AG04450 (cell line): ENCODE data around the gene BEND2. TPM values are rescaled to one million over a fixed set of nuclear protein-coding genes. Genes with fewer than 3 reads are reported as not detected.

Source experiments
- CTCF ChIA-PET: fragments of 300-600, 350-600 bp; formaldehyde crosslinking; extraction: SDS; loops from one replicate; lab custom pipeline; 2022; ENCODE audit warnings: antibody characterized with exemption, inconsistent platforms; lab: Charles Lee
- POLR2A ChIA-PET: fragments of 350-600 bp; formaldehyde crosslinking; extraction: SDS; loops from one replicate; lab custom pipeline; 2021; ENCODE audit warnings: antibody characterized with exemption, inconsistent platforms; lab: Yijun Ruan, JAX
- DNase-seq: peaks from one replicate; pipeline ENCODE4 v3.0.0-alpha.2; 2011; ENCODE audit warnings: low read depth, low spot score
- H3K27ac ChIP-seq: one replicate; pipeline ENCODE4 v1.5.1; 2012; ENCODE audit warnings: low read depth, low read length, control low read depth
- H3K27me3 ChIP-seq: one replicate; pipeline ENCODE4 v1.6.0; 2012; ENCODE audit warnings: low read length; ENCODE audit not compliant: control insufficient read depth, insufficient read depth
- H3K4me3 ChIP-seq: 2 replicates; pipeline ENCODE4 v1.5.1; 2011; ENCODE audit warnings: mild to moderate bottlenecking, low read depth, low read length, control low read depth
- H3K9me3 ChIP-seq: 2 replicates; pipeline ENCODE4 v1.5.1; 2012; ENCODE audit warnings: low read length; ENCODE audit not compliant: control insufficient read depth, insufficient read depth
- CTCF ChIP-seq: IDR thresholded peaks from 2 replicates; pipeline ENCODE4 v1.5.1; 2011; ENCODE audit warnings: low read depth, low read length, control low read depth, inconsistent platforms
- polyA plus RNA-seq: library from polyadenylated mRNA; depleted of rRNA; stranded (reverse); fragments of >200 nt; gene quantifications from 2 replicates; pipeline ENCODE4 v1.2.3, GENCODE V29; 2011

The BEND2 gene
- polyA plus RNA-seq, 1 experiment: not detected

GRCh38 chrX:18151157-18151556 lies 69.5 kb downstream of the BEND2 start:
- TF ChIP-seq CTCF: no peak
- no peaks in the 10 kb centered on the region for H3K27me3 ChIP-seq
- no peaks in the 10 kb centered on the region for H3K9me3 ChIP-seq
- DNase-seq: no peak
- POLR2A ChIA-PET: no interaction called here
- no peak overlapping the region for H3K4me3 ChIP-seq
- CTCF ChIA-PET: no interaction called here
- H3K27ac ChIP-seq: no peak overlapping the region

- no peaks in the 10 kb centered on the region for H3K27me3 ChIP-seq
- ChIA-PET CTCF (no interaction called here), POLR2A (no interaction called here)
- H3K9me3 ChIP-seq: no peaks in the 10 kb centered on the region
- no peak overlapping the region for H3K4me3 ChIP-seq
- no peak for DNase-seq
- no peak for TF ChIP-seq CTCF
- H3K27ac ChIP-seq: no peak overlapping the region
These were observed 71.2 kb downstream of the BEND2 start for GRCh38 chrX:18149454-18149853.

- Histone ChIP-seq H3K9me3 (no peaks in the 10 kb centered on the region), H3K27ac (no peak overlapping the region), H3K4me3 (no peak overlapping the region), H3K27me3 (no peaks in the 10 kb centered on the region)
- no peak for DNase-seq
- CTCF ChIA-PET: no interaction called here
- no peak for TF ChIP-seq CTCF
- POLR2A ChIA-PET: no interaction called here
These were observed 73.7 kb downstream of the BEND2 start for GRCh38 chrX:18146954-18147353.

- no peak for TF ChIP-seq CTCF
- Histone ChIP-seq H3K27me3 (no peaks in the 10 kb centered on the region), H3K9me3 (no peaks in the 10 kb centered on the region), H3K4me3 (no peak overlapping the region), H3K27ac (no peak overlapping the region)
- CTCF ChIA-PET: no interaction called here
- POLR2A ChIA-PET: no interaction called here
- DNase-seq: no peak
These were observed 74.7 kb downstream of the BEND2 start for GRCh38 chrX:18146009-18146408.

- no peak for DNase-seq
- H3K4me3 ChIP-seq: no peak overlapping the region
- POLR2A ChIA-PET: no interaction called here
- CTCF ChIA-PET: no interaction called here
- H3K9me3 ChIP-seq: no peaks in the 10 kb centered on the region
- H3K27me3 ChIP-seq: no peaks in the 10 kb centered on the region
- no peak overlapping the region for H3K27ac ChIP-seq
- TF ChIP-seq CTCF: no peak
These were observed 83.9 kb downstream of the BEND2 start for GRCh38 chrX:18136816-18137215.
